Uterus (tissue), 2 donors: Measurements from ENCODE around the gene SMIM41.

Source experiments
- CTCF ChIP-seq, 4 experiments: fragments of 200-600 bp in 2 of 4; fragments of 450-650 bp in 2 of 4; sonication (generic) in 2 of 4; IDR thresholded peaks; one replicate each; pipeline ENCODE4 v1.5.1; 2016 to 2019; ENCODE audit warnings: antibody characterized with exemption in 4 of 4, mild to moderate bottlenecking in 2 of 4, moderate library complexity in 1 of 4
- POLR2A ChIP-seq, 2 donors: fragments of 450-650 bp; IDR thresholded peaks; one replicate each; pipeline ENCODE4 v1.6.1; 2016; ENCODE audit warnings: antibody characterized with exemption in 2 of 2, mild to moderate bottlenecking in 1 of 2, moderate library complexity in 1 of 2

GRCh38 chr12:52049688-52050087, 29.8 kb upstream of the SMIM41 start:
- no peak for TF ChIP-seq CTCF (IDR thresholded peaks at IDR 0.05)
- TF ChIP-seq POLR2A (IDR thresholded peaks at IDR 0.05), result no peak
